Panc1 (cell line): ENCODE results near the gene TVP23A. TPM values are rescaled to one million over a fixed set of nuclear protein-coding genes. Genes with fewer than 3 reads are reported as not detected.

Experiments used
- ATAC-seq: fragments of 200-7000 bp; cut with Tn5 transposase; 2 replicates; pipeline ENCODE4 v1.9.1; 2020; ENCODE audit warnings: mild to moderate bottlenecking, moderate library complexity
- BruUV-seq: library from RNA; stranded (reverse); fragments of 400-500 nt; replicated peaks from 2 replicates; lab custom pipeline; 2021; lab: Mats Ljungman, UMichigan
- CTCF ChIA-PET: fragments of 300-600 bp; sonication (Branson Sonifier 250); formaldehyde crosslinking; loops from one replicate; lab custom pipeline; 2022; ENCODE audit warnings: antibody characterized with exemption; lab: Charles Lee
- POLR2A ChIA-PET: fragments of 300-600 bp; sonication (Branson Sonifier 250); formaldehyde crosslinking; loops from one replicate; lab custom pipeline; 2022; ENCODE audit warnings: antibody characterized with exemption; lab: Charles Lee
- DNase-seq: peaks from one replicate; pipeline ENCODE4 v3.0.0-alpha.2; 2010; ENCODE audit warnings: low read depth, low spot score
- H3K27ac ChIP-seq: 2 replicates; pipeline ENCODE4 v1.5.1; 2011; ENCODE audit warnings: mild to moderate bottlenecking, low read length, inconsistent platforms
- H3K27me3 ChIP-seq: fragments of 200-500 bp; sonication (Bioruptor generic); 2 replicates; pipeline ENCODE4 v1.6.0; 2014; ENCODE audit warnings: low read length, inconsistent platforms; ENCODE audit not compliant: control insufficient read depth, insufficient read depth
- H3K36me3 ChIP-seq: fragments of 200-500 bp; sonication (Bioruptor generic); 2 replicates; pipeline ENCODE4 v1.5.1; 2014; ENCODE audit warnings: inconsistent platforms, mild to moderate bottlenecking, low read length, moderate library complexity; ENCODE audit not compliant: control insufficient read depth, insufficient read depth
- H3K4me1 ChIP-seq: 2 replicates; pipeline ENCODE4 v1.5.1; 2011; ENCODE audit warnings: inconsistent platforms, mild to moderate bottlenecking, low read length, moderate library complexity; ENCODE audit not compliant: control insufficient read depth, insufficient read depth
- H3K4me3 ChIP-seq, 2 experiments: 2 replicates each; pipeline ENCODE4 v1.5.1; 2011 to 2012; ENCODE audit warnings: low read depth in 2 of 2, low read length in 2 of 2, mild to moderate bottlenecking in 2 of 2, inconsistent platforms in 1 of 2, moderate library complexity in 1 of 2
- H3K9me3 ChIP-seq: fragments of 200-500 bp; sonication (Bioruptor generic); 2 replicates; pipeline ENCODE4 v1.5.1; 2014; ENCODE audit warnings: low read depth, mild to moderate bottlenecking, inconsistent platforms, low read length, moderate library complexity; ENCODE audit not compliant: control insufficient read depth, insufficient read depth
- POLR2AphosphoS5 ChIP-seq: IDR thresholded peaks from 2 replicates; pipeline ENCODE4 v1.6.1; 2012; ENCODE audit warnings: mild to moderate bottlenecking, low read depth, low read length, moderate library complexity
- SIN3A ChIP-seq: IDR thresholded peaks from 2 replicates; pipeline ENCODE4 v1.6.1; 2012; ENCODE audit warnings: low read depth, mild to moderate bottlenecking, low read length, moderate library complexity, borderline replicate concordance; ENCODE audit not compliant: insufficient read depth
- TCF7L2 ChIP-seq: IDR thresholded peaks from 2 replicates; pipeline ENCODE4 v1.6.1; 2011; ENCODE audit warnings: mild to moderate bottlenecking, low read depth, low read length, inconsistent platforms
- in situ Hi-C: cut with HindIII; loops from 2 replicates; pipeline ENCODE4 v1.10.0; 2016; ENCODE audit warnings: low sequenced_read_pairs, low pct_unique_long_range_greater_than_20kb
- intact Hi-C: fragments of 100-400 bp; cut with micrococcal nuclease; formaldehyde crosslinking; loops from one replicate; pipeline ENCODE4 v1.10.0; 2022; ENCODE audit not compliant: unreplicated experiment
- total RNA-seq: library from RNA; stranded (reverse); gene quantifications from one replicate; pipeline ENCODE4 v1.2.1, GENCODE V29; 2021; ENCODE audit not compliant: unreplicated experiment
- TF ChIP-seq, protein P1 (sequence below), 2 experiments: IDR thresholded peaks; 2 replicates each; pipeline ENCODE4 v1.6.1; 2011 to 2012; ENCODE audit warnings: low read depth in 2 of 2, control low read depth in 1 of 2, low read length in 1 of 2, mild to moderate bottlenecking in 1 of 2, moderate library complexity in 1 of 2; ENCODE audit not compliant: insufficient read depth in 1 of 2
- TF ChIP-seq, protein P2 (sequence below): fragments of 450-650 bp; IDR thresholded peaks from 2 replicates; pipeline ENCODE4 v1.5.1; 2017; ENCODE audit warnings: mild to moderate bottlenecking

Gene TVP23A
- total RNA-seq, 1 experiment from 2014 or later = not detected

- H3K4me1 ChIP-seq = no peaks in the 10 kb centered on the region
- POLR2A ChIA-PET = no interaction called here
- CTCF ChIA-PET = interaction anchor here (1.1 kb wide), 1 partner anchor 158 kb away, joined by 3 read pairs; no protein-coding TSS in a partner anchor
These were observed 57.7 kb downstream of the TVP23A start for GRCh38 chr16:10760858-10761257.

DNA sequence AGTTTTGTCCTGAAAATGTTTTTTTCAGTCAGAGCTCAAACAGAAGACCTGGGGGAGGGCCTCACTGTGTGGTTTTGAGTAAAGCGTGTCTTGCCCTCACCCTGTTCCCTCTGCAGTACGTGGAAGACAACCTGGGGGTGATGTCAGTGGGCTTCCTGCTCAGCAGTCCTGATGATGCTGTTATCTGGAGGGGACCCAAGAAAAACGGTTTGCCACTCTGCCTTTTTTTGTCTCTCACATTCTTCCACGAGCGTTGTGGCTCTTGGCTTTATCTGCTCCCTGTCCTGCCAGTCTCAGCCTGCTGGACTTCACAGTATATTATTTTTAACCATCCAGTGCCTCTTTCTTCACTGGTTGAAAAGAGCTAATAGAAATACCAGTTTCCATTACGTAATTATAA is 62.0 kb downstream of the TVP23A start:
- CTCF ChIA-PET = no interaction called here
- H3K36me3 ChIP-seq = no peaks in the 10 kb centered on the region; the same call in 1 of the 2 replicates
- H3K4me1 ChIP-seq = no peaks in the 10 kb centered on the region
- DNase-seq (no peak), ATAC-seq (no peak)
- TF ChIP-seq, protein P1, sequence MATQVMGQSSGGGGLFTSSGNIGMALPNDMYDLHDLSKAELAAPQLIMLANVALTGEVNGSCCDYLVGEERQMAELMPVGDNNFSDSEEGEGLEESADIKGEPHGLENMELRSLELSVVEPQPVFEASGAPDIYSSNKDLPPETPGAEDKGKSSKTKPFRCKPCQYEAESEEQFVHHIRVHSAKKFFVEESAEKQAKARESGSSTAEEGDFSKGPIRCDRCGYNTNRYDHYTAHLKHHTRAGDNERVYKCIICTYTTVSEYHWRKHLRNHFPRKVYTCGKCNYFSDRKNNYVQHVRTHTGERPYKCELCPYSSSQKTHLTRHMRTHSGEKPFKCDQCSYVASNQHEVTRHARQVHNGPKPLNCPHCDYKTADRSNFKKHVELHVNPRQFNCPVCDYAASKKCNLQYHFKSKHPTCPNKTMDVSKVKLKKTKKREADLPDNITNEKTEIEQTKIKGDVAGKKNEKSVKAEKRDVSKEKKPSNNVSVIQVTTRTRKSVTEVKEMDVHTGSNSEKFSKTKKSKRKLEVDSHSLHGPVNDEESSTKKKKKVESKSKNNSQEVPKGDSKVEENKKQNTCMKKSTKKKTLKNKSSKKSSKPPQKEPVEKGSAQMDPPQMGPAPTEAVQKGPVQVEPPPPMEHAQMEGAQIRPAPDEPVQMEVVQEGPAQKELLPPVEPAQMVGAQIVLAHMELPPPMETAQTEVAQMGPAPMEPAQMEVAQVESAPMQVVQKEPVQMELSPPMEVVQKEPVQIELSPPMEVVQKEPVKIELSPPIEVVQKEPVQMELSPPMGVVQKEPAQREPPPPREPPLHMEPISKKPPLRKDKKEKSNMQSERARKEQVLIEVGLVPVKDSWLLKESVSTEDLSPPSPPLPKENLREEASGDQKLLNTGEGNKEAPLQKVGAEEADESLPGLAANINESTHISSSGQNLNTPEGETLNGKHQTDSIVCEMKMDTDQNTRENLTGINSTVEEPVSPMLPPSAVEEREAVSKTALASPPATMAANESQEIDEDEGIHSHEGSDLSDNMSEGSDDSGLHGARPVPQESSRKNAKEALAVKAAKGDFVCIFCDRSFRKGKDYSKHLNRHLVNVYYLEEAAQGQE (IDR thresholded peaks at IDR 0.05; ENCODE audit: insufficient read depth in 1 of 2, low read depth in 2 of 2, low read length in 1 of 2) = no peak
- no peaks in the 10 kb centered on the region for H3K27me3 ChIP-seq
- H3K4me3 ChIP-seq = no peak overlapping the region
- POLR2A ChIA-PET = no interaction called here
- in situ Hi-C loops = no loop called here
- intact Hi-C loops = no loop called here
- no TSS peak for BruUV-seq
- no peak overlapping the region for H3K27ac ChIP-seq
- no peaks in the 10 kb centered on the region for H3K9me3 ChIP-seq

More at GRCh38 chr16:10760858-10761257, 57.7 kb downstream of the TVP23A start:
- no peaks in the 10 kb centered on the region; the same call in 1 of the 2 replicates for H3K36me3 ChIP-seq
- TF ChIP-seq TCF7L2 (no peak), POLR2AphosphoS5 (no peak), SIN3A (no peak)
- TF ChIP-seq, protein P2, sequence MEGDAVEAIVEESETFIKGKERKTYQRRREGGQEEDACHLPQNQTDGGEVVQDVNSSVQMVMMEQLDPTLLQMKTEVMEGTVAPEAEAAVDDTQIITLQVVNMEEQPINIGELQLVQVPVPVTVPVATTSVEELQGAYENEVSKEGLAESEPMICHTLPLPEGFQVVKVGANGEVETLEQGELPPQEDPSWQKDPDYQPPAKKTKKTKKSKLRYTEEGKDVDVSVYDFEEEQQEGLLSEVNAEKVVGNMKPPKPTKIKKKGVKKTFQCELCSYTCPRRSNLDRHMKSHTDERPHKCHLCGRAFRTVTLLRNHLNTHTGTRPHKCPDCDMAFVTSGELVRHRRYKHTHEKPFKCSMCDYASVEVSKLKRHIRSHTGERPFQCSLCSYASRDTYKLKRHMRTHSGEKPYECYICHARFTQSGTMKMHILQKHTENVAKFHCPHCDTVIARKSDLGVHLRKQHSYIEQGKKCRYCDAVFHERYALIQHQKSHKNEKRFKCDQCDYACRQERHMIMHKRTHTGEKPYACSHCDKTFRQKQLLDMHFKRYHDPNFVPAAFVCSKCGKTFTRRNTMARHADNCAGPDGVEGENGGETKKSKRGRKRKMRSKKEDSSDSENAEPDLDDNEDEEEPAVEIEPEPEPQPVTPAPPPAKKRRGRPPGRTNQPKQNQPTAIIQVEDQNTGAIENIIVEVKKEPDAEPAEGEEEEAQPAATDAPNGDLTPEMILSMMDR = no peak
- TF ChIP-seq, protein P1 (IDR thresholded peaks at IDR 0.05; ENCODE audit: insufficient read depth in 1 of 2, low read depth in 2 of 2, low read length in 1 of 2) = no peak
- no peak overlapping the region for H3K4me3 ChIP-seq
- DNase-seq (no peak), ATAC-seq (no peak)
- H3K9me3 ChIP-seq = no peaks in the 10 kb centered on the region
- no peaks in the 10 kb centered on the region for H3K27me3 ChIP-seq
- no TSS peak for BruUV-seq
- in situ Hi-C loops = no loop called here
- no peak overlapping the region for H3K27ac ChIP-seq
- intact Hi-C loops = no loop called here
